NOMO-1 treated with DMSO at 0.1 percent for 48 hours (cell line): ENCODE measurements around the gene WFIKKN1.
"Not testable (repeated sequence)": the region's sequence is repeated elsewhere in the genome, so short reads cannot be mapped to it uniquely, and the experiment has no call there.

Experiments
- DNase-seq: peaks from one replicate; lab custom pipeline; 2025; ENCODE audit not compliant: unreplicated experiment; lab: John Stamatoyannopoulos, UW

WFIKKN1 gene

GRCh38 chr16:593807-594206, 37.0 kb upstream of the WFIKKN1 start:
- no peak for DNase-seq

GRCh38 chr16:595094-595528, 35.7 kb upstream of the WFIKKN1 start:
- DNase-seq, result no peak

GRCh38 chr16:595942-596735, 34.6 kb upstream of the WFIKKN1 start:
- DNase-seq, result no peak

GRCh38 chr16:596736-597060, 34.1 kb upstream of the WFIKKN1 start:
- DNase-seq, result no peak

GRCh38 chr16:597655-598054, 33.1 kb upstream of the WFIKKN1 start:
- DNase-seq, result not testable (repeated sequence)

GRCh38 chr16:598823-599739, 31.7 kb upstream of the WFIKKN1 start:
- DNase-seq, result no peak

- no peak for DNase-seq
Measured at GRCh38 chr16:600781-601180, 30.0 kb upstream of the WFIKKN1 start.

- no peak for DNase-seq
Measured at GRCh38 chr16:603933-604332, 26.9 kb upstream of the WFIKKN1 start.

- no peak for DNase-seq
Measured at GRCh38 chr16:606656-607307, 24.0 kb upstream of the WFIKKN1 start.

GRCh38 chr16:608019-608418, 22.8 kb upstream of the WFIKKN1 start:
- no peak for DNase-seq

- DNase-seq, result no peak
Measured at GRCh38 chr16:609316-609715, 21.5 kb upstream of the WFIKKN1 start.

- DNase-seq, result no peak
Measured at GRCh38 chr16:609984-610383, 20.8 kb upstream of the WFIKKN1 start.

- DNase-seq, result no peak
Measured at GRCh38 chr16:610513-611381, 20.0 kb upstream of the WFIKKN1 start.

- no peak for DNase-seq
Measured at GRCh38 chr16:615122-615521, 15.7 kb upstream of the WFIKKN1 start.

GRCh38 chr16:616733-617586, 13.8 kb upstream of the WFIKKN1 start:
- DNase-seq, result no peak

- DNase-seq, result no peak
Measured at GRCh38 chr16:617855-618254, 12.9 kb upstream of the WFIKKN1 start.

GRCh38 chr16:619476-620100, 11.2 kb upstream of the WFIKKN1 start:
- DNase-seq, result no peak

- DNase-seq, result no peak
Measured at GRCh38 chr16:620700-621525, 9.9 kb upstream of the WFIKKN1 start.
